ENCODE measurements around the gene CYB5R4. TPM values are rescaled to one million over a fixed set of nuclear protein-coding genes. Genes with fewer than 3 reads are reported as not detected.

CYB5R4 gene
- total RNA-seq, 2 donors from 2014 or later: 3.3 to 3.9 TPM

GRCh38 chr6:84013354-84013753 is 153.9 kb downstream of the CYB5R4 start:
- H3K27me3 ChIP-seq: no peaks in the 10 kb centered on the region
- H3K4me3 ChIP-seq: no peak overlapping the region
- TF ChIP-seq, protein P1, sequence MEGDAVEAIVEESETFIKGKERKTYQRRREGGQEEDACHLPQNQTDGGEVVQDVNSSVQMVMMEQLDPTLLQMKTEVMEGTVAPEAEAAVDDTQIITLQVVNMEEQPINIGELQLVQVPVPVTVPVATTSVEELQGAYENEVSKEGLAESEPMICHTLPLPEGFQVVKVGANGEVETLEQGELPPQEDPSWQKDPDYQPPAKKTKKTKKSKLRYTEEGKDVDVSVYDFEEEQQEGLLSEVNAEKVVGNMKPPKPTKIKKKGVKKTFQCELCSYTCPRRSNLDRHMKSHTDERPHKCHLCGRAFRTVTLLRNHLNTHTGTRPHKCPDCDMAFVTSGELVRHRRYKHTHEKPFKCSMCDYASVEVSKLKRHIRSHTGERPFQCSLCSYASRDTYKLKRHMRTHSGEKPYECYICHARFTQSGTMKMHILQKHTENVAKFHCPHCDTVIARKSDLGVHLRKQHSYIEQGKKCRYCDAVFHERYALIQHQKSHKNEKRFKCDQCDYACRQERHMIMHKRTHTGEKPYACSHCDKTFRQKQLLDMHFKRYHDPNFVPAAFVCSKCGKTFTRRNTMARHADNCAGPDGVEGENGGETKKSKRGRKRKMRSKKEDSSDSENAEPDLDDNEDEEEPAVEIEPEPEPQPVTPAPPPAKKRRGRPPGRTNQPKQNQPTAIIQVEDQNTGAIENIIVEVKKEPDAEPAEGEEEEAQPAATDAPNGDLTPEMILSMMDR (IDR thresholded peaks at IDR 0.05): no peak
- H3K27ac ChIP-seq: no peak overlapping the region
- H3K36me3 ChIP-seq: no peaks in the 10 kb centered on the region
- H3K9me3 ChIP-seq: no peaks in the 10 kb centered on the region
- no peaks in the 10 kb centered on the region for H3K4me1 ChIP-seq
- DNase-seq (ENCODE audit: low spot score): no peak

- no peak overlapping the region for H3K4me3 ChIP-seq
- no peaks in the 10 kb centered on the region for H3K4me1 ChIP-seq
- no peaks in the 10 kb centered on the region for H3K9me3 ChIP-seq
- no peaks in the 10 kb centered on the region for H3K36me3 ChIP-seq
- TF ChIP-seq, protein P1 (IDR thresholded peaks at IDR 0.05): no peak
- H3K27ac ChIP-seq: no peak overlapping the region
- DNase-seq (ENCODE audit: low spot score): no peak
- H3K27me3 ChIP-seq: no peaks in the 10 kb centered on the region
Measured at GRCh38 chr6:84013931-84014330, 154.4 kb downstream of the CYB5R4 start.

DNA sequence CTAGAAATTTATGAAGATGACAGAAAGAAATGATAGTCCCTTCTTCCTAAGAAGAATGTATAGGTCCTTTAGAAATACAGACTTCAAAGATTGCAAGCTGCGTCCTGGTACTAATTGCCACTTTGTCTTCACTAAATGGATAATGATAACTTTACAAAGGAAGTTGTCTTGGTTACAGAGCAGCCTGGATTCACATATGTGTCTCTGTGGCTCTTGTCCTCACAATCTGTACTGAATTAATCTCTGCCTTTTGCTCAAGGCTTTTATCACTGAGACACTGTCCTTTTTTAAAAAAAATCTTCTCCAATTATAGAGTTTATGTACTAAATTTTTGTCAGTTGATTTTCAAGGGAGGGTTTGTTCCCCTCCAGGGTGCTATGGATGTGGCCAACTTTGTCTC is 156.5 kb downstream of the CYB5R4 start:
- H3K27ac ChIP-seq: no peak overlapping the region
- H3K36me3 ChIP-seq: no peaks in the 10 kb centered on the region
- TF ChIP-seq, protein P1 (IDR thresholded peaks at IDR 0.05): no peak
- no peaks in the 10 kb centered on the region for H3K4me1 ChIP-seq
- no peaks in the 10 kb centered on the region for H3K9me3 ChIP-seq
- H3K27me3 ChIP-seq: no peaks in the 10 kb centered on the region
- no peak overlapping the region for H3K4me3 ChIP-seq
- no peak for DNase-seq (ENCODE audit: low spot score)

Other genes starting within 250 kb of the CYB5R4 start
- under 1 TPM; 0.20 to 0.26 TPM for gene SNAP91, start 150.6 kb upstream of the CYB5R4 start, total RNA-seq
- gene RIPPLY2, start 6.3 kb upstream of the CYB5R4 start, total RNA-seq: not detected
- under 1 TPM in 1 of 2 donors, not detected in 1; 0.20 TPM for gene MRAP2, start 174.1 kb downstream of the CYB5R4 start, total RNA-seq